ENCODE data around the gene SETD5. TPM values are rescaled to one million over a fixed set of nuclear protein-coding genes. Genes with fewer than 3 reads are reported as not detected.

SETD5 gene
- total RNA-seq, 1 donor from 2014 or later: 198 TPM

- peaks cover 15% of the 10 kb centered on the region for H3K79me2 ChIP-seq (ENCODE audit: low read depth)
- H3K27me3 Mint-ChIP-seq (ENCODE audit: insufficient read depth, low read depth): no peaks in the 10 kb centered on the region
- TF ChIP-seq, protein P1, sequence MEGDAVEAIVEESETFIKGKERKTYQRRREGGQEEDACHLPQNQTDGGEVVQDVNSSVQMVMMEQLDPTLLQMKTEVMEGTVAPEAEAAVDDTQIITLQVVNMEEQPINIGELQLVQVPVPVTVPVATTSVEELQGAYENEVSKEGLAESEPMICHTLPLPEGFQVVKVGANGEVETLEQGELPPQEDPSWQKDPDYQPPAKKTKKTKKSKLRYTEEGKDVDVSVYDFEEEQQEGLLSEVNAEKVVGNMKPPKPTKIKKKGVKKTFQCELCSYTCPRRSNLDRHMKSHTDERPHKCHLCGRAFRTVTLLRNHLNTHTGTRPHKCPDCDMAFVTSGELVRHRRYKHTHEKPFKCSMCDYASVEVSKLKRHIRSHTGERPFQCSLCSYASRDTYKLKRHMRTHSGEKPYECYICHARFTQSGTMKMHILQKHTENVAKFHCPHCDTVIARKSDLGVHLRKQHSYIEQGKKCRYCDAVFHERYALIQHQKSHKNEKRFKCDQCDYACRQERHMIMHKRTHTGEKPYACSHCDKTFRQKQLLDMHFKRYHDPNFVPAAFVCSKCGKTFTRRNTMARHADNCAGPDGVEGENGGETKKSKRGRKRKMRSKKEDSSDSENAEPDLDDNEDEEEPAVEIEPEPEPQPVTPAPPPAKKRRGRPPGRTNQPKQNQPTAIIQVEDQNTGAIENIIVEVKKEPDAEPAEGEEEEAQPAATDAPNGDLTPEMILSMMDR (IDR thresholded peaks at IDR 0.05): no peak
- TF ChIP-seq EZH2phosphoT487 (IDR thresholded peaks at IDR 0.05): no peak
- TF ChIP-seq EZH2 (IDR thresholded peaks at IDR 0.05): no peak
- H3K27ac Mint-ChIP-seq: no peak overlapping the region
- no peak overlapping the region for H2AFZ ChIP-seq (replicated peaks)
- H4K20me1 ChIP-seq (ENCODE audit: low read depth): peaks cover 40% of the 10 kb centered on the region
- no peak for DNase-seq (ENCODE audit: low spot score)
- H3F3A ChIP-seq (ENCODE audit: low read depth): peaks cover 7% of the 10 kb centered on the region
- H3K4me3 ChIP-seq: no peak overlapping the region
- H3K9me3 ChIP-seq (ENCODE audit: low read depth): no peaks in the 10 kb centered on the region
- H3K27me3 ChIP-seq: no peaks in the 10 kb centered on the region
- H3K4me1 ChIP-seq: no peaks in the 10 kb centered on the region
- no peaks in the 10 kb centered on the region for H3K9me3 Mint-ChIP-seq
- H3K9ac ChIP-seq: no peak overlapping the region
- no peak overlapping the region for H3K27ac ChIP-seq
- no peak overlapping the region for H3K4me3 Mint-ChIP-seq
- H3K4me1 Mint-ChIP-seq: no peaks in the 10 kb centered on the region
- H3K36me3 Mint-ChIP-seq: peaks cover 60% of the 10 kb centered on the region
- peaks cover 32% of the 10 kb centered on the region for H3K36me3 ChIP-seq
- H3K4me2 ChIP-seq: no peak overlapping the region
Measured at GRCh38 chr3:9474482-9474881, 77.1 kb downstream of the SETD5 start.

GRCh38 chr3:9476935-9477334, 79.5 kb downstream of the SETD5 start:
- H3K9me3 ChIP-seq (ENCODE audit: low read depth): no peaks in the 10 kb centered on the region
- no peak overlapping the region for H3K4me2 ChIP-seq
- H3K9ac ChIP-seq: no peak overlapping the region
- Mint-ChIP-seq H3K4me3 (no peak overlapping the region), H3K27me3 (ENCODE audit: insufficient read depth, low read depth) (no peaks in the 10 kb centered on the region), H3K36me3 (peaks cover 55% of the 10 kb centered on the region), H3K4me1 (no peaks in the 10 kb centered on the region), H3K9me3 (no peaks in the 10 kb centered on the region), H3K27ac (no peak overlapping the region)
- H3F3A ChIP-seq (ENCODE audit: low read depth): peaks cover 23% of the 10 kb centered on the region
- no peaks in the 10 kb centered on the region for H3K27me3 ChIP-seq
- H4K20me1 ChIP-seq (ENCODE audit: low read depth): peaks cover 28% of the 10 kb centered on the region
- H3K36me3 ChIP-seq: peaks cover 28% of the 10 kb centered on the region
- H3K4me3 ChIP-seq: no peak overlapping the region
- peaks cover 5% of the 10 kb centered on the region for H3K79me2 ChIP-seq (ENCODE audit: low read depth)
- no peak overlapping the region for H2AFZ ChIP-seq (replicated peaks)
- H3K27ac ChIP-seq: no peak overlapping the region
- no peak for DNase-seq (ENCODE audit: low spot score)
- H3K4me1 ChIP-seq: no peaks in the 10 kb centered on the region
- TF ChIP-seq, protein P1 (IDR thresholded peaks at IDR 0.05): no peak
- no peak for TF ChIP-seq EZH2phosphoT487 (IDR thresholded peaks at IDR 0.05)
- TF ChIP-seq EZH2 (IDR thresholded peaks at IDR 0.05): no peak

DNA sequence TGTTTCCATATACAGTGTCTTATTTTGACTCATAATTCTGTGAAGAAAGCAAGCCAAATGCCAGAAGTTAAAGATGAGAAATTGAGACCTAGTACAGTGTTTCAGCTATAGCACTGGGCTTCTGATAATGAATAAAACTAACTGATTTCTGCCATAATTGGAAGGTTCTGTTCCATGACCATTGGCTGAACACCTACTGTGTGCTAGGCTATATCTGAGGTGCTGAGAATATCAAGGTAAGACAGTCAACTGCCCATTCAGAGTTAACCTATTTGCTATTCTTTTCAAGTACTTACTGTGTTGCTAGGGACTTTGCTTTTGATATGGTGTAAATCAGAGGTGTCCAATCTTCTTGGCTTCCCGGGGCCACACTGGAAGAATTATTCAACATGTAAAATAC, 82.8 kb downstream of the SETD5 start:
- H4K20me1 ChIP-seq (ENCODE audit: low read depth): peaks cover 13% of the 10 kb centered on the region
- H3K4me1 Mint-ChIP-seq: no peaks in the 10 kb centered on the region
- TF ChIP-seq EZH2phosphoT487 (IDR thresholded peaks at IDR 0.05): no peak
- TF ChIP-seq EZH2 (IDR thresholded peaks at IDR 0.05): no peak
- no peaks in the 10 kb centered on the region for H3K27me3 Mint-ChIP-seq (ENCODE audit: insufficient read depth, low read depth)
- H3K4me3 ChIP-seq: no peak overlapping the region
- peaks cover 5% of the 10 kb centered on the region for H3K79me2 ChIP-seq (ENCODE audit: low read depth)
- peaks cover 4% of the 10 kb centered on the region for H3K4me1 ChIP-seq
- H3F3A ChIP-seq (ENCODE audit: low read depth): peaks cover 49% of the 10 kb centered on the region
- DNase-seq (ENCODE audit: low spot score): no peak
- no peaks in the 10 kb centered on the region for H3K9me3 ChIP-seq (ENCODE audit: low read depth)
- H3K9me3 Mint-ChIP-seq: no peaks in the 10 kb centered on the region
- no peak overlapping the region for H3K27ac Mint-ChIP-seq
- H3K36me3 Mint-ChIP-seq: peaks cover 49% of the 10 kb centered on the region
- H3K27me3 ChIP-seq: no peaks in the 10 kb centered on the region
- H3K9ac ChIP-seq: no peak overlapping the region
- no peak overlapping the region for H3K27ac ChIP-seq
- H3K4me3 Mint-ChIP-seq: no peak overlapping the region
- no peak overlapping the region for H2AFZ ChIP-seq (replicated peaks)
- no peak overlapping the region for H3K4me2 ChIP-seq
- peaks cover 13% of the 10 kb centered on the region for H3K36me3 ChIP-seq

DNA sequence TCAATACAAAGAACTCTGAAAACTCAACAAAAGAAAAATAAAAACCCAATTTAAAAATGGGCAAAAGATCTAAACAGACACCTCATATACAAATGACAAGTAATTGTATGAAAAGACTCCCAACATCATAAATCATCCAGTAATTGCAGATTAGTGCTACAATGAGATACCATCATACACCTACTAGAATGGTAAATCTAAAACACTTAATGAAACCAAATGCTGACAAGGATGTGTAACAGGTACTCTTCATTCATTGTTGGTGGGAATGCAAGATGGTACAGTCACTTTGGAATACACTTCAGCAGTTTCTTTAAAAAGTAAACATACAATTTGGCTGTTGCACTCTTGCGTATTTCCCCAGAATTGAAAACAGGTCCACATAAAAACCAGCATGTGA, 87.8 kb downstream of the SETD5 start:
- Histone ChIP-seq H3K4me2 (no peak overlapping the region), H3K9me3 (ENCODE audit: low read depth) (no peaks in the 10 kb centered on the region), H3K9ac (no peak overlapping the region), H3K27me3 (no peaks in the 10 kb centered on the region), H3K4me3 (no peak overlapping the region), H4K20me1 (ENCODE audit: low read depth) (peaks cover 6% of the 10 kb centered on the region), H3K27ac (no peak overlapping the region), H3F3A (ENCODE audit: low read depth) (peaks cover 51% of the 10 kb centered on the region), H2AFZ (replicated peaks) (no peak overlapping the region), H3K79me2 (ENCODE audit: low read depth) (no peaks in the 10 kb centered on the region), H3K36me3 (peaks cover 4% of the 10 kb centered on the region), H3K4me1 (peaks cover 4% of the 10 kb centered on the region)
- H3K36me3 Mint-ChIP-seq: peaks cover 26% of the 10 kb centered on the region
- H3K4me3 Mint-ChIP-seq: no peak overlapping the region
- no peak overlapping the region for H3K27ac Mint-ChIP-seq
- H3K27me3 Mint-ChIP-seq (ENCODE audit: insufficient read depth, low read depth): peaks cover 4% of the 10 kb centered on the region
- no peak for DNase-seq (ENCODE audit: low spot score)
- H3K4me1 Mint-ChIP-seq: no peaks in the 10 kb centered on the region
- TF ChIP-seq, protein P1 (IDR thresholded peaks at IDR 0.05): no peak
- no peak for TF ChIP-seq EZH2 (IDR thresholded peaks at IDR 0.05)
- TF ChIP-seq EZH2phosphoT487 (IDR thresholded peaks at IDR 0.05): no peak
- H3K9me3 Mint-ChIP-seq: peaks cover 6% of the 10 kb centered on the region

All from neural progenitor cell (in vitro differentiated cells).